NCI-H446 treated with DMSO at 0.1 percent for 48 hours (cell line): ENCODE data around the gene SPTBN1.

Experiments used
- DNase-seq: peaks from one replicate; lab custom pipeline; 2025; lab: John Stamatoyannopoulos, UW

Gene SPTBN1

DNA sequence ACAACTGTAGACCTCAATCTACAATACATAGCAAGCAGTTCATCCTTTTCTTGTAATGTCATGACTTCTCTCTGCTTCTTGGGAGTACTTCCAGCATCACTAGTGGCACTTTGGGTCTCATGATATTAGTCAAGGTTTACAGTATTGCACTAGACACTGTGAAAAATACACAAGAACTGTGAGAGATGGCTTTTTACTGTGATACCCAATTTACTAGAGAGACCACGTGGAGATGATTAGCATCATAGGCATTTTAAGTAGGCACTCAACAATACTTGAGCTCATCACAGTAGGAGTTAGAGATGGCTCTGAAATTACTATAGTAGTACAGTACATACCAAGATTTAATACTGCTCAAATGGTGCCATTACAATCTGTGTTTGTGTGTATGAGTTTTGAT is 154.6 kb downstream of the SPTBN1 start:
- no peak for DNase-seq

DNA sequence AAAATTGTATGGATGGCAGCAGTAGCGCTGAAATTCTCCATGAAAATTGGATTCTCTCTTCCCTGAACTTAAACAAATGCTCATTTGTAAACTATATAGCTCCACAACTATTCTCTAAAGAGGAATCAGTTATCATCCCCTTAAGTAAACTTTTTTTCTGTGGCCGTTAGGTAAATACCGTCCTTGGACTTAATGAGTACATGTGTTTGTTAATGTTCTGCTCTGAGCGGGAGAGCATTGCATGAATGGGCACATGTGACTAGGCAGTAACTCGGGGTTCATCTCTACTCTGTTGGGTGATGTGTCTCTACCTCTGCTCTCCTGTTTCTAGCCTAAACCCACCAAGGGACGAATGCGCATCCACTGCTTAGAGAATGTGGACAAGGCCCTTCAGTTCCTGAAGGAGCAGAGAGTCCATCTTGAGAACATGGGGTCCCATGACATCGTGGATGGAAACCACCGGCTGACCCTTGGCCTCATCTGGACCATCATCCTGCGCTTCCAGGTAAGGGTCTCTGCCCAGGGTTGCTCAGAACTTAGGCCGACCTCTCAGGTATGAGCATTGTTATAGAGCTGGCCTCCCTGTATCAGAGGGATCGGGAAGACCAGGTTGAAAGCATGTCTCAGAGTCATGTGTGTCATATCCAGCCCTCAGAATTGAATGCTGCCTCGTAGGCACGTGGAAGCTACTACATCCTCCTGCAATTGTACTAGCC is 155.9 kb downstream of the SPTBN1 start:
- DNase-seq: no peak

- no peak for DNase-seq
Measured at GRCh38 chr2:54613386-54613785, 157.3 kb downstream of the SPTBN1 start.

DNA sequence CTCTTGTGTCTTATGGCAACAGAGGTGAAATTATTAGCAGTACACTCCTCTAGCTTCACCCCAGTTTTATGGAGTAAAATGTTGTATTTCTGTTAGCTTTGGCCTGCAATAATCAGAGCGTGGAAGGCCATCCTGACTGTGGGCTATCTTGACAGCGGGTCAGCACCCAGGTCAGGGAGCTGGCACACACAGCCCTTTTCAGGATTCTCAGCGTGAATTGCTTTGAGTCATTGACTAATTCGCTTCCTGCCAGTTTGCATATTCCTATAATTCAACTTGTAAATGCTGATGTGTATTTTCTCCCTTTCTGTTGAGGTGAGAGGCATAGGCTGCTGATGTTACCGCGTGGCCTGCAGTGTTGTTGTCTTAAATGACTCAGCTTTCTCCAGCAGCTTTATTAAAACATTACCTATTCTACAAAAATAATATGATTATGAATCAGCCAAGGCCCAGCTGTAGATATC is 157.7 kb downstream of the SPTBN1 start:
- no peak for DNase-seq

- DNase-seq: no peak
Measured at GRCh38 chr2:54614819-54615218, 158.7 kb downstream of the SPTBN1 start.

DNA sequence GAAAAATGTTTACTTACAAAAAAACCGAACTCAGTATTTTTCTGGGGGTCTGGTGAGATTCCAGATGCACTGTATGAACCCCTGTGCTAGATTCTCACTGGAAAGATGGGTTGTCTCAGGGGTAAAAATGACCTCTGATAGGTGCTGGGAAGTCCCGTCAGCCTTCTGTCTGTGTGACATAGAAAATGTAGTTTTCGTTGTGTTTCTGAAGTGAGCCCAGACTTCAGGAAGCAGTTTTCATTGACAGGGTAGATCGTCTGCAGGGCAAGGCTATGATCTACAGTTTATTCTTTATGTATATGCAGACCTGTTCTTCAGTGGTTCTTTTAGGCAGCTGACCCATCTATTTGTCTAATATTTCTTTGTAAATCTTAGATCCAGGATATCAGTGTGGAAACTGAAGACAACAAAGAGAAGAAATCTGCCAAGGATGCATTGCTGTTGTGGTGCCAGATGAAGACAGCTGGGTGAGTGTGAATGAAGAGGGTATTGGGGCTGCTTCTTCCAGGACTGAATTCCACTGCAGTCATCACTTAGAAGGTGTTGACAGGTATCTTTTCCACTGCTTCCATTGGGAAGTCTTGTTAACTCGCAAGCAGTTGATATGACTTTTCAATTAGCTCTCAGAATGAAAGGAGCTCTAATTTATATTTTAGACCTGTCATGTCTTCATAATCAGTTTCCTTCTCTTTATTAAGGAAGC is 159.9 kb downstream of the SPTBN1 start:
- no peak for DNase-seq

DNA sequence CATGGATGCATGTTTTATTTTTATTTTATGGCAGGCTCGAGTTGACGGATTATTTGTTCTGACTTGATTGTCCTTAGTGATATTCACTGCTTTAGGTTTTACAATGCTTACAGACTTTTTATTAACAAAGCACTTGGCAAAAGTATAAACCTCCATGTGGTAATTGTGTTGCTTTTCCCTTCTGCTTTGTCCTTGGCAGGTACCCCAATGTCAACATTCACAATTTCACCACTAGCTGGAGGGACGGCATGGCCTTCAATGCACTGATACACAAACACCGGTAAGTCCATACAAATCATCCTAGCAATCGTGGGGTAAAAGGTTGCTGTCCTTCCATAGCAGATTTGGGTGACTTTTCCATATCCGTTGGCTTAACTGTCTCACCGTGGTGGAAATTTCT is 161.3 kb downstream of the SPTBN1 start:
- DNase-seq: no peak

- DNase-seq: no peak
Measured at GRCh38 chr2:54618646-54619565, 162.8 kb downstream of the SPTBN1 start.

GRCh38 chr2:54619660-54620231 is 163.6 kb downstream of the SPTBN1 start:
- no peak for DNase-seq

GRCh38 chr2:54620948-54621347 is 164.8 kb downstream of the SPTBN1 start:
- no peak for DNase-seq

- no peak for DNase-seq
Measured at GRCh38 chr2:54624591-54625071, 168.5 kb downstream of the SPTBN1 start.

- DNase-seq: no peak
Measured at GRCh38 chr2:54626131-54626530, 170.0 kb downstream of the SPTBN1 start.

GRCh38 chr2:54626884-54627283 is 170.8 kb downstream of the SPTBN1 start:
- no peak for DNase-seq

GRCh38 chr2:54627973-54628372 is 171.8 kb downstream of the SPTBN1 start:
- DNase-seq: no peak

DNA sequence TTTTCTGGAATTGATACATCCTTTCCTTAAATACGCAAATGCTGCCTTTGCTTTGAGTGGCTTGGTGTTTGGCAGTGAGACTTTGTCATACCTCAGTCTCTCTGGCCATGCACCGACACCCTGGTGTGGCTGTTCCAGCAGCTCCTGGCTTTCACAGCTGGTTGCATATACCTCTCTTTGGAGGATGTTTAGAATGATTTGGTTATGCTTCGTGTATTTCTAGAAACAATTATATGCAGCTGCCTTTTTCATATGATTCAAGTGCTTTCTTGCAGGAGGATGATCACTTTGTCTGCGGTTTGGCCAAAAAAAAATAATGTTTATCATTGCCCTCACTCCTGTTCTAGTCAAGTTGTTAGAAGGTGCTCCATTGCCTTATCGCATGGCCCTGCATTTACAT is 172.3 kb downstream of the SPTBN1 start:
- DNase-seq: no peak

DNA sequence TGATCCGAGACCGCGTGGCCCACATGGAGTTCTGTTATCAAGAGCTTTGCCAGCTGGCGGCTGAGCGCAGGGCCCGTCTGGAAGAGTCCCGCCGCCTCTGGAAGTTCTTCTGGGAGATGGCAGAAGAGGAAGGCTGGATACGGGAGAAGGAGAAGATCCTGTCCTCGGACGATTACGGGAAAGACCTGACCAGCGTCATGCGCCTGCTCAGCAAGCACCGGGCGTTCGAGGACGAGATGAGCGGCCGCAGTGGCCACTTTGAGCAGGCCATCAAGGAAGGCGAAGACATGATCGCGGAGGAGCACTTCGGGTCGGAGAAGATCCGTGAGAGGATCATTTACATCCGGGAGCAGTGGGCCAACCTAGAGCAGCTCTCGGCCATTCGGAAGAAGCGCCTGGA is 172.8 kb downstream of the SPTBN1 start:
- DNase-seq: no peak

DNA sequence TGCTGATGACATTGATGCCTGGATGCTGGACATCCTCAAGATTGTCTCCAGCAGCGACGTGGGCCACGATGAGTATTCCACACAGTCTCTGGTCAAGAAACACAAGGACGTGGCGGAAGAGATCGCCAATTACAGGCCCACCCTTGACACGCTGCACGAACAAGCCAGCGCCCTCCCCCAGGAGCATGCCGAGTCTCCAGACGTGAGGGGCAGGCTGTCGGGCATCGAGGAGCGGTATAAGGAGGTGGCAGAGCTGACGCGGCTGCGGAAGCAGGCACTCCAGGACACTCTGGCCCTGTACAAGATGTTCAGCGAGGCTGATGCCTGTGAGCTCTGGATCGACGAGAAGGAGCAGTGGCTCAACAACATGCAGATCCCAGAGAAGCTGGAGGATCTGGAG is 173.3 kb downstream of the SPTBN1 start:
- no peak for DNase-seq

GRCh38 chr2:54629914-54630857 is 174.1 kb downstream of the SPTBN1 start:
- no peak for DNase-seq

DNA sequence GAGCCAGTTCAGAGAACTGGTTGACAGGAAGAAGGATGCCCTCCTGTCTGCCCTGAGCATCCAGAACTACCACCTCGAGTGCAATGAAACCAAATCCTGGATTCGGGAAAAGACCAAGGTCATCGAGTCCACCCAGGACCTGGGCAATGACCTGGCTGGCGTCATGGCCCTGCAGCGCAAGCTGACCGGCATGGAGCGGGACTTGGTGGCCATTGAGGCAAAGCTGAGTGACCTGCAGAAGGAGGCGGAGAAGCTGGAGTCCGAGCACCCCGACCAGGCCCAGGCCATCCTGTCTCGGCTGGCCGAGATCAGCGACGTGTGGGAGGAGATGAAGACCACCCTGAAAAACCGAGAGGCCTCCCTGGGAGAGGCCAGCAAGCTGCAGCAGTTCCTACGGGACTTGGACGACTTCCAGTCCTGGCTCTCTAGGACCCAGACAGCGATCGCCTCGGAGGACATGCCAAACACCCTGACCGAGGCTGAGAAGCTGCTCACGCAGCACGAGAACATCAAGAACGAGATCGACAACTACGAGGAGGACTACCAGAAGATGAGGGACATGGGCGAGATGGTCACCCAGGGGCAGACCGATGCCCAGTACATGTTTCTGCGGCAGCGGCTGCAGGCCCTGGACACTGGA is 174.9 kb downstream of the SPTBN1 start:
- DNase-seq: no peak

DNA sequence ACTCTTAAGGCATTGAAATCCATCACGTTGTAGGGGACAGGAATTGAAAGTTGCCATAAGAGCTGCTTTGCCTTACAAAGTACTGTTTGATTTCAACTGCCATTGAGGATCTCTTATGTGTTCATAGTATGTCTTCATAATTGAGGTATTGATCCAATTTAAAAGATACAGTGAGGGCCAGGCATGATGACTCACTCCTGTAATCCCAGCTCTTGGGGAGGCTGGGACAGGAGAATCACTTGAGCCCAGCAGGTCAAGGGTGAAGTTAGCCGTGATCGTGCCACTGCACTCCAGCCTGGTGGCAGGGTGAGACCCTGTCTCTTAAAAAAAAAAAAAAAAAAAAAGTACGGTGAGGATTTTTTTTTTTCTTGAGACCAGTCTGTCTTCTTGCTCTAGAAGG is 175.6 kb downstream of the SPTBN1 start:
- DNase-seq: no peak
